Measurements from ENCODE around the gene SLA2.

GRCh38 chr20:36623444-36623843 is 22.6 kb downstream of the SLA2 start:
- TF ChIP-seq CTCF (IDR thresholded peaks at IDR 0.05; ENCODE audit: poor library complexity) (no peak), EZH2 (IDR thresholded peaks at IDR 0.05; ENCODE audit: borderline replicate concordance) (no peak)
